ENCODE results near the gene EDN3.

Gene EDN3

GRCh38 chr20:59374261-59374660 is 73.8 kb downstream of the EDN3 start:
- no peak for DNase-seq

DNA sequence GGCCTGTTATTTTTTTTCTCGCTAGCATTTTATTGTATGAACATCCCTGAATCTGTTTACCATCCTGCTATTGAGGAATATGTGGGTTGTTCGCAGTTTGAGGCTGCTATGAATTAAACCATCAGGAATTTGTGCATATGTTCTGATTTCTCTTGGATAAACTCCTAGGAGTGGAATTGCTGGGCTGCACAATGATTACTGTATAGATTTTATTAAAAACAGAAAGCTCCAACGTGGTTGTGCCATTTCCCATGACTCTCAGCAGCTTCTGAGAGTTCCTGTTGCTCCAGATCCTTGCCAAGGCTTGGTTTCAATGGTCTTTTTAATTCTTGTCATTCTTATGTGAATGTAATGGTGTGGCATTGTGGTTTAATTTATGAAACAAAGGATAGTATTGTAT is 75.1 kb downstream of the EDN3 start:
- no peak for DNase-seq
